Measurements from ENCODE around the gene HBS1L. TPM values are rescaled to one million over a fixed set of nuclear protein-coding genes. Genes with fewer than 3 reads are reported as not detected.

Gene HBS1L
- total and polyA plus RNA-seq, 9 of the 15 experiments (the other 6 are each of a cell fraction or from before 2014, with no cell fraction given) = 101 to 199 (median 145) TPM

GRCh38 chr6:134951494-134952263, 102.9 kb downstream of the HBS1L start:
- DNase-seq (ENCODE audit: extremely low read depth in 1 of 4, low spot score in 3 of 4) (no peak), ATAC-seq (no peak), FAIRE-seq (no peak)
- peak overlapping the region; percentile 28; the same call in 1 of the 2 replicates for H2AFZ ChIP-seq (ENCODE audit: low read depth, low read length)
- no peaks in the 10 kb centered on the region for H3K9me3 ChIP-seq (replicated peaks; ENCODE audit: control insufficient read depth, insufficient read depth, low read depth, low read length)
- intact Hi-C loops (cut with micrococcal nuclease) = no loop called here
- no peaks in the 10 kb centered on the region for H3K9me1 ChIP-seq (ENCODE audit: control insufficient read depth, insufficient read depth, low read length)
- POLR2A ChIA-PET = interaction anchor here (0.6 kb wide), 2 partner anchors 267 to 503 kb away, joined by 3 to 4 read pairs; no protein-coding TSS in a partner anchor
- no peaks in the 10 kb centered on the region for H3K79me2 ChIP-seq (ENCODE audit: control insufficient read depth, insufficient read depth, low read length)
- H3K27ac ChIP-seq (ENCODE audit: extremely low read depth, low read depth, low read length) = no peak overlapping the region
- H3K9ac ChIP-seq (ENCODE audit: insufficient read depth in 1 of 2, low read depth in 2 of 2, low read length in 2 of 2) = 0 out of 4 replicates have a peak overlapping the region, but pooled peaks of 1 of the 2 experiments have one; percentile 8
- no peaks in the 10 kb centered on the region for H3K36me3 ChIP-seq (ENCODE audit: control insufficient read depth, insufficient read depth, low read length)
- no peak overlapping the region for H3K4me3 ChIP-seq
- H3K4me1 ChIP-seq (replicated peaks in 1 of 2; ENCODE audit: control insufficient read depth in 2 of 2, insufficient read depth in 2 of 2, low read length in 2 of 2) = no peaks in the 10 kb centered on the region; a peak in 1 of 5 replicates
- in situ Hi-C loops (cut with MboI) = no loop called here
- 57% methylated on average over 12 of the region's 13 CpGs for WGBS (ENCODE audit: insufficient coverage, low coverage, missing lambda C conversion rate)
- H3K4me2 ChIP-seq (ENCODE audit: insufficient read depth, low read length) = no peak overlapping the region
- CTCF ChIA-PET (ENCODE audit: low intra/inter-chr PET ratio) = no interaction called here
- H4K20me1 ChIP-seq (replicated peaks; ENCODE audit: control insufficient read depth, insufficient read depth, low read length) = no peaks in the 10 kb centered on the region
- no TSS peak for BruUV-seq (replicated peaks)
- H3K27me3 ChIP-seq (ENCODE audit: control insufficient read depth in 2 of 2, insufficient read depth in 2 of 2, low read length in 2 of 2) = no peaks in the 10 kb centered on the region
- no peak for TF ChIP-seq HNRNPL (IDR thresholded peaks at IDR 0.05; ENCODE audit: low read depth, low read length)
- TF ChIP-seq KLF16 (IDR thresholded peaks at IDR 0.05) = no peak
- no peak for TF ChIP-seq GATAD2B (IDR thresholded peaks at IDR 0.05; ENCODE audit: borderline replicate concordance)
- no peak for TF ChIP-seq PREB (CRISPR knock-in tag; IDR thresholded peaks at IDR 0.05)
